Hematopoietic multipotent progenitor cell treated with erythropoietin and hydrocortisone succinate and interleukin-3 and kit ligand, for 6 days (in vitro differentiated cells): ENCODE results near the gene EFNB3.
A peak's percentile ranks its signal among the peaks of the same experiment; 100 is the strongest.

ENCODE experiments used
- DNase-seq: peaks from one replicate; pipeline ENCODE4 v3.0.0-alpha.2; 2015

EFNB3 gene

GRCh38 chr17:7700510-7700909 is 4.5 kb upstream of the EFNB3 start:
- no peak for DNase-seq

- DNase-seq = no peak
These were observed 3.3 kb upstream of the EFNB3 start for GRCh38 chr17:7701681-7702080.

DNA sequence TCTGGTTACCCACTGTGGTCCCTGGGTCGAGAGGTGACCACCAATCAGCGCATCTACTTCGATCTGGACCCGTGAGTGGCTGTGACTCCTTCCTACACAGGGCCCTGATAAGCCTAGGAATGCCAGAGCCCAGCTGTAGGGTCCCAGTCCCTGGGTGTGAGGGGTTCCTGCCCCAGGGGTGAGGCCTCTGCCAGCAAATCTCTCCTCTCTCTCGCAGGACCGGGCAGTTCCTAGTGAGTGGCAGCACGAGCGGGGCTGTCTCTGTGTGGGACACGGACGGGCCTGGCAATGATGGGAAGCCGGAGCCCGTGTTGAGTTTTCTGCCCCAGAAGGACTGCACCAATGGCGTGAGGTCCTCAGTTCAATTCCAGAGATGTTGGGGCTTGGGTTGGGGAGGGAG is 2.2 kb upstream of the EFNB3 start:
- no peak for DNase-seq

DNA sequence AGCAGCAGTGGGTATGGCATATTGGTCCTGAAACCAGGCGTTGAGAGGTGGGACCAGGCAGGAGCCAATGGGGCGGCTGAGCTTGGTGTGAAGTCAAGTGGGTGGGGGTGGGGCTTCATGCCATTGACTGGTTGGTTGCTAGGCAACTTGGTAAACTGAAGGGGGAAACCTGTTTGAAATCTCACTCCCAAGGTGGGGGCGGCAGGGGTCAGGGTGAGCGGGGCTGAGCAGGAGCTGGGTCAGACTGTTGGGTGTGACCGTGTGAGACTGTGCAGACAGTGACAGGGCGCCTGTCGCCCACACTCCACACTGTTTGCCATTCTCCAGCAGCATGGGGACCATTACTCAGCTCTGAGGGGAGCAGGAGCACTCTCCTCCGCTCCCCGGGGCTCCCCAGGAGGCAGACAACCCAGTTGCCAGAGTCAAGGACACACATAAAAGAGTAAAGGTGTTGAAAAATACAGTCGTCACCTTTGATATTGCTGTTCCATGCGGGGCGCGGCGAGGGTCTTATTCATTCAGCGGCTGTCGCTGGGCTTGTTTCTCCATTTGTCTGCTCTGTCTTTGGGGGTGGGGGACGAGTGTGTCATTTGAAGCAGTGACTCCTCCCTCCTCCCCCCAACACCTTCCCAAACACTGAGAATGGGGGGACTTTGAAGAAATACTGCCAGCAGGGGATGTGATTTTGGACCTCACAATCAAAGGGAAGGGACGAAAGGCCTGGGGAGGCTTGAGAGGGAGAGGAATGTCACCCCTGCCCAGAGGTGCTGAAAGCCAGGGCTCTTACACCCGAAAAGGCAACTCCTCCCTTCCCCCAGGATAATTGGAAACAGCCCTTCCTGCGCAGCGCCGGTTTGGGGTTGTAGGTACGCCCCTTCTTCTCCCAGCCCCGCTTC is 1.2 kb upstream of the EFNB3 start:
- peak; percentile 63 for DNase-seq

- no peak for DNase-seq
These were observed 560 bp downstream of the EFNB3 start for GRCh38 chr17:7705269-7706255.

DNA sequence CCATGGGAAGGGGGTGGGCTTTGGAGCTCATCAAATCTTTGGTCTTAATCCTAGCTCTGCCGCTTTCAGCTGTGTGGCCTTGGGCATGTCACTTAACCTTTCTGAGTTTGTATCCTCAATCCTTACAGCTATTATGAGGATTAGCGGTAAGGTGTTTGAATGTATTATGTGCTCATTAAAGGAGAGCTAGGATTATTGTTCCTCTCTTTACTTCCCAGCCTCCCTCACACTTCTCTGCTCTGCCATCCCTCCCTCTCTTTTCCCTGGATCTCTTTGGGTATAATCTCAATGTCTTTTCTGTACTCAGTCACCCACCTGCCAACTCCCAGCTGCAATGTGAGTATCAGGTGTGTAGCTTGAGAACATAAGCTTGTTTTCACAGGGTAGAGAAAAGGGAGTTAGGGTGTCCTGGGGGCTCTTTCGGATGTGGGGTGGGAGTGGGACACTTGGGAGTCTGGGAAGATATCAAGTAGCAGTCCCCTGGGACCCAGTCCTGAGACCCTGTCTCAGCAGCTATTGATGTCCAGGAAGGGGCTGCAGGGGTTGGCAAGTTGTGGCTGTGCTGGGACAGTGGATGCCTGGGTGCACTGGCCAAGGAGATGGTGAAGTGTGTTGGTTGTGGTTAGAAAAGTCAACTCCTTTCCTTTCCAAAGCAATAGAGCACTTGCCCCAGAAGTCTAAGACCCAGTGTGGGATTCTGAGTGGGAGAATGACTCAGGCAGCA is 1.8 kb downstream of the EFNB3 start:
- no peak for DNase-seq

- DNase-seq = no peak
These were observed 2.4 kb downstream of the EFNB3 start for GRCh38 chr17:7707446-7707845.

DNA sequence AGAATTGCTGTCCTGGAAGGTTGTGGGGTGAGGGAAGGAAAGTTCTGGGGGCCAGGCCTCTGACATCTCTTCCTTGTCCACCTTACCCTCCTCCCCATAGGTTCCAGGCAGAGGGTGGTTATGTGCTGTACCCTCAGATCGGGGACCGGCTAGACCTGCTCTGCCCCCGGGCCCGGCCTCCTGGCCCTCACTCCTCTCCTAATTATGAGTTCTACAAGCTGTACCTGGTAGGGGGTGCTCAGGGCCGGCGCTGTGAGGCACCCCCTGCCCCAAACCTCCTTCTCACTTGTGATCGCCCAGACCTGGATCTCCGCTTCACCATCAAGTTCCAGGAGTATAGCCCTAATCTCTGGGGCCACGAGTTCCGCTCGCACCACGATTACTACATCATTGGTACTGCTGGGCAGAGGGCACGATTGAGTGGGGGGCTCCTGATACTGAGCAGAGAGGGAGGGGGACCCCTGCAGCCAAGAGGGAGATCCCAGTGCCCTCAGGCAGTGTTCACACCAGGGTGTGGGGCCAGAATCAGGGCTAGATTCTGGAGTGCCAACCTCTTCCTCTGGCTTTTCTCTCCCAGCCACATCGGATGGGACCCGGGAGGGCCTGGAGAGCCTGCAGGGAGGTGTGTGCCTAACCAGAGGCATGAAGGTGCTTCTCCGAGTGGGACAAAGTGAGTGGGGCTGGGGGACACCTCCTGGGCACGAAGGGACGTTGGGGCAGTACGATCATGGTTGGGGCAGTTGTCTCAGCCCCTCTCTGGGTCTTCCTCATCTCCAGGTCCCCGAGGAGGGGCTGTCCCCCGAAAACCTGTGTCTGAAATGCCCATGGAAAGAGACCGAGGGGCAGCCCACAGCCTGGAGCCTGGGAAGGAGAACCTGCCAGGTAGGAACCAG is 3.1 kb downstream of the EFNB3 start:
- DNase-seq = no peak

GRCh38 chr17:7709031-7709430 is 4.0 kb downstream of the EFNB3 start:
- DNase-seq = no peak

DNA sequence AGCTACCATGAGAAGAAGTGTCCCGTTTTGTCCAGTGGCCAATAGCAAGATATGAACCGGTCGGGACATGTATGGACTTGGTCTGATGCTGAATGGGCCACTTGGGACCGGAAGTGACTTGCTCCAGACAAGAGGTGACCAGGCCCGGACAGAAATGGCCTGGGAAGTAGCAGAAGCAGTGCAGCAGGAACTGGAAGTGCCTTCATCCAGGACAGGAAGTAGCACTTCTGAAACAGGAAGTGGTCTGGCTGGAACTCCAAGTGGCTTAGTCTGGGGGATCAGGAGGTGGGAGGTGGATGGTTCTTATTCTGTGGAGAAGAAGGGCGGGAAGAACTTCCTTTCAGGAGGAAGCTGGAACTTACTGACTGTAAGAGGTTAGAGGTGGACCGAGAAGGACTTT is 5.3 kb downstream of the EFNB3 start:
- no peak for DNase-seq

- DNase-seq = peak; percentile 50
These were observed 6.2 kb downstream of the EFNB3 start for GRCh38 chr17:7711051-7711755.

- DNase-seq = no peak
These were observed 7.2 kb downstream of the EFNB3 start for GRCh38 chr17:7712111-7712771.

DNA sequence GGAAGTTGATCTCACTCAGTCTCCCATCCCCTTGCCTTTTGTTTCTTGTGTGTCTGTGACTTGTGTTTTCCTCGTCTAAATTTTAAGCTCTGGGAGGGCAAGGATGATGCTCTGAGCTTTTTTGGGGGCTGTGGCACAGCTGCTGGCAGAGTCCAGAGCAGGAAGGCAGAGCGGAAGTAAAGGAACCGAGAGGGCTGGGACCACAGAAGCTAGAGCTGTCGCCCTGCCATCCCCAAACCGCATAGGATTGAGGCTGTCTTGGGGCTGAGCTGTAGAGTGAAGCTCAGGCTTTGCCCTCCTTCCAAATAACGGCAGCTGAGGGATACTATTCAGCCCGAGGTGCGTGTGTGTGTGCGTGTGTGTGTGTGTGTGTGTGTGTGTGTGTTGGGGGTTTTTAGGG is 8.8 kb downstream of the EFNB3 start:
- DNase-seq = no peak

GRCh38 chr17:7714721-7715594 is 10.0 kb downstream of the EFNB3 start:
- no peak for DNase-seq

- DNase-seq = no peak
These were observed 11.2 kb downstream of the EFNB3 start for GRCh38 chr17:7715936-7716886.

GRCh38 chr17:7716901-7717755 is 12.1 kb downstream of the EFNB3 start, which contains the start of gene DNAH2:
Gene DNAH2 (plus strand): TSS chr17:7717744. CDS start chr17:7719735, 1,991 bp downstream.
- DNase-seq = peak; percentile 70

DNA sequence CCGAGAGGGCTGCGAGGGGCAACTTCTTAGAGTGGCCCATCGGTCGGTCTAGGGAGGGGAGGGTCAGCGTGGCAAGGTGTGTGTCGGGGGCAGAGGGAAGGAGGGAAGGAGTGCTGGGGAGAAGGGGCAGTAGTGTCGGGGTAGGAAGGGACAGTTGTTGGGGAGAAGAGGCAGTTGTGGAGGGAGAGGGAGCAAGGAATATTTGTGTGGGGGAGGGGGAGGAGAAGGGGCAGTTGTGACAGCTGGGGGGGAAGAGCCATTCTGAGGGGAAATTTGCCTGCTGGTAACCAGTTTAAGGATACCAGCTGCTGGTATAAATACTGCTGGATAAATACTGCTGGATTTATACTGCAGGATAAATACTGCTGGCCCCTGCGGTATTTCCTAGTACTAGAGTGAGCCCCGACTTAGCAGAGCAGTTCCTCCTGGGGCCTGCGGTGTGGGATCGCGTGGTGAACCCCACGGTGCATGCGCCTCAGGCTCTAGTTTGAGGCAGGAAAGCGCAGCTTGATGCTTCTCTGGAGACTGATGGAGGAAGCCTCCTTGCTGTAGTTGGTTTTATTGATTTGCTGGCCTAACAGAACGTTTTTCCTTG is 12.9 kb downstream of the EFNB3 start:
- peak; percentile 66 for DNase-seq
